ENCODE data around the gene TTC1. TPM values are rescaled to one million over a fixed set of nuclear protein-coding genes. Genes with fewer than 3 reads are reported as not detected.
"Not testable (repeated sequence)": the region's sequence is repeated elsewhere in the genome, so short reads cannot be mapped to it uniquely, and the experiment has no call there.

Gene TTC1
- polyA plus RNA-seq, 1 donor from 2014 or later, result 80.0 TPM

GRCh38 chr5:159978358-159978757 lies 30.6 kb upstream of the TTC1 start:
- H3K4me3 Mint-ChIP-seq, result no peak overlapping the region
- H3K27ac Mint-ChIP-seq, result no peak overlapping the region
- H3K9me3 Mint-ChIP-seq, result no peaks in the 10 kb centered on the region
- peaks cover 19% of the 10 kb centered on the region for H3K27me3 Mint-ChIP-seq
- H3K4me1 Mint-ChIP-seq, result no peaks in the 10 kb centered on the region
- H3K36me3 Mint-ChIP-seq, result no peaks in the 10 kb centered on the region

- H3K9me3 Mint-ChIP-seq, result no peaks in the 10 kb centered on the region
- H3K4me1 Mint-ChIP-seq, result peaks cover 0 to 5% (median 3%) of the 10 kb centered on the region in 3 donors
- no peak overlapping the region for H3K4me3 Mint-ChIP-seq
- peaks cover 2% of the 10 kb centered on the region for H3K27me3 Mint-ChIP-seq
- H3K27ac Mint-ChIP-seq, result no peak overlapping the region
- no peaks in the 10 kb centered on the region for H3K36me3 Mint-ChIP-seq
These were observed 26.3 kb upstream of the TTC1 start for GRCh38 chr5:159982421-159983173.

GRCh38 chr5:159987031-159987674 lies 21.8 kb upstream of the TTC1 start:
- Mint-ChIP-seq H3K36me3 (no peaks in the 10 kb centered on the region), H3K4me3 (peak overlapping the region; percentile 70 to 89 (median 80)), H3K27ac (peak overlapping the region; percentile 20 to 78 (median 73)), H3K4me1 (peaks cover 0 to 5% (median 4%) of the 10 kb centered on the region in 3 donors), H3K27me3 (peaks cover 2% of the 10 kb centered on the region), H3K9me3 (no peaks in the 10 kb centered on the region)

- peaks cover 1% of the 10 kb centered on the region for H3K36me3 Mint-ChIP-seq
- no peak overlapping the region for H3K27ac Mint-ChIP-seq
- H3K4me3 Mint-ChIP-seq, result no peak overlapping the region
- H3K4me1 Mint-ChIP-seq, result peaks cover 0 to 5% (median 4%) of the 10 kb centered on the region in 3 donors
- peaks cover 0 to 4% (median 2%) of the 10 kb centered on the region in 3 donors for H3K9me3 Mint-ChIP-seq
- H3K27me3 Mint-ChIP-seq, result peaks cover 3% of the 10 kb centered on the region
These were observed 18.4 kb upstream of the TTC1 start for GRCh38 chr5:159990506-159990905.

GRCh38 chr5:159992566-159992965 lies 16.4 kb upstream of the TTC1 start:
- peaks cover 0 to 4% (median 2%) of the 10 kb centered on the region in 3 donors for H3K9me3 Mint-ChIP-seq
- peaks cover 7% of the 10 kb centered on the region for H3K27me3 Mint-ChIP-seq
- peaks cover 1% of the 10 kb centered on the region for H3K36me3 Mint-ChIP-seq
- no peak overlapping the region for H3K4me3 Mint-ChIP-seq
- peaks cover 0 to 1% (median under 1%) of the 10 kb centered on the region in 3 donors for H3K4me1 Mint-ChIP-seq
- H3K27ac Mint-ChIP-seq, result no peak overlapping the region

GRCh38 chr5:159993194-159993593 lies 15.7 kb upstream of the TTC1 start:
- H3K36me3 Mint-ChIP-seq, result peaks cover 1% of the 10 kb centered on the region
- H3K4me1 Mint-ChIP-seq, result no peaks in the 10 kb centered on the region
- H3K4me3 Mint-ChIP-seq, result no peak overlapping the region
- H3K27me3 Mint-ChIP-seq, result peaks cover 7% of the 10 kb centered on the region
- H3K9me3 Mint-ChIP-seq, result peaks cover 0 to 4% (median 2%) of the 10 kb centered on the region in 3 donors
- no peak overlapping the region for H3K27ac Mint-ChIP-seq

GRCh38 chr5:159995907-159996306 lies 13.0 kb upstream of the TTC1 start:
- no peak overlapping the region for H3K27ac Mint-ChIP-seq
- H3K36me3 Mint-ChIP-seq, result peaks cover 1% of the 10 kb centered on the region
- H3K27me3 Mint-ChIP-seq, result peaks cover 14% of the 10 kb centered on the region
- peaks cover 0 to 4% (median 2%) of the 10 kb centered on the region in 3 donors for H3K9me3 Mint-ChIP-seq
- no peaks in the 10 kb centered on the region for H3K4me1 Mint-ChIP-seq
- H3K4me3 Mint-ChIP-seq, result no peak overlapping the region

- peak overlapping the region in 1 of 4 donors; percentile 54 for H3K4me3 Mint-ChIP-seq
- H3K27me3 Mint-ChIP-seq, result peaks cover 21% of the 10 kb centered on the region
- no peaks in the 10 kb centered on the region for H3K4me1 Mint-ChIP-seq
- no peak overlapping the region for H3K27ac Mint-ChIP-seq
- peaks cover 0 to 2% (median 0%) of the 10 kb centered on the region in 3 donors for H3K9me3 Mint-ChIP-seq
- H3K36me3 Mint-ChIP-seq, result peaks cover 5% of the 10 kb centered on the region
These were observed 7.5 kb upstream of the TTC1 start for GRCh38 chr5:160001457-160001856.

- no peaks in the 10 kb centered on the region for H3K27me3 Mint-ChIP-seq
- H3K9me3 Mint-ChIP-seq, result no peaks in the 10 kb centered on the region
- H3K4me1 Mint-ChIP-seq, result peaks cover 10 to 23% (median 20%) of the 10 kb centered on the region in 3 donors
- no peak overlapping the region for H3K4me3 Mint-ChIP-seq
- H3K27ac Mint-ChIP-seq, result peak overlapping the region in 2 of 3 donors; percentile 12 to 51
- no peaks in the 10 kb centered on the region for H3K36me3 Mint-ChIP-seq
These were observed 1.4 kb upstream of the TTC1 start for GRCh38 chr5:160007514-160007913.

- H3K9me3 Mint-ChIP-seq, H3K36me3 Mint-ChIP-seq, H3K27me3 Mint-ChIP-seq: not testable (repeated sequence)
- H3K4me1 Mint-ChIP-seq, result peaks cover 10 to 23% (median 20%) of the 10 kb centered on the region in 3 donors
- peak overlapping the region; percentile 41 to 96 (median 64) for H3K27ac Mint-ChIP-seq
- H3K4me3 Mint-ChIP-seq, result peak overlapping the region in 3 of 4 donors; percentile 21 to 98 (median 86)
These were observed 436 bp upstream of the TTC1 start for GRCh38 chr5:160008529-160008876.

GRCh38 chr5:160009591-160009989 lies 651 bp downstream of the TTC1 start:
- no peaks in the 10 kb centered on the region for H3K9me3 Mint-ChIP-seq
- H3K27ac Mint-ChIP-seq, result peak overlapping the region; percentile 64 to 98 (median 96)
- H3K36me3 Mint-ChIP-seq, result no peaks in the 10 kb centered on the region
- peaks cover 10 to 24% (median 20%) of the 10 kb centered on the region in 3 donors for H3K4me1 Mint-ChIP-seq
- H3K4me3 Mint-ChIP-seq, result peak overlapping the region; percentile 86 to 98 (median 98)
- no peaks in the 10 kb centered on the region for H3K27me3 Mint-ChIP-seq

GRCh38 chr5:160011471-160011870 lies 2.5 kb downstream of the TTC1 start:
- peaks cover 10 to 24% (median 20%) of the 10 kb centered on the region in 3 donors for H3K4me1 Mint-ChIP-seq
- H3K4me3 Mint-ChIP-seq, result peak overlapping the region in 1 of 4 donors; percentile 75
- peaks cover 3% of the 10 kb centered on the region for H3K36me3 Mint-ChIP-seq
- H3K27ac Mint-ChIP-seq, result peak overlapping the region in 1 of 3 donors; percentile 8
- H3K27me3 Mint-ChIP-seq, result no peaks in the 10 kb centered on the region
- H3K9me3 Mint-ChIP-seq, result no peaks in the 10 kb centered on the region

- H3K4me3 Mint-ChIP-seq, H3K27me3 Mint-ChIP-seq, H3K9me3 Mint-ChIP-seq, H3K27ac Mint-ChIP-seq, H3K36me3 Mint-ChIP-seq: not testable (repeated sequence)
- H3K4me1 Mint-ChIP-seq, result peaks cover 6 to 21% (median 15%) of the 10 kb centered on the region in 3 donors
These were observed 5.3 kb downstream of the TTC1 start for GRCh38 chr5:160014197-160014596.

- H3K4me3 Mint-ChIP-seq, result no peak overlapping the region
- peak overlapping the region in 2 of 3 donors; percentile 33 to 41 for H3K27ac Mint-ChIP-seq
- H3K4me1 Mint-ChIP-seq, result peaks cover 6 to 10% (median 7%) of the 10 kb centered on the region in 3 donors
- peaks cover 3% of the 10 kb centered on the region for H3K36me3 Mint-ChIP-seq
- H3K27me3 Mint-ChIP-seq, result no peaks in the 10 kb centered on the region
- H3K9me3 Mint-ChIP-seq, result no peaks in the 10 kb centered on the region
These were observed 10.1 kb downstream of the TTC1 start for GRCh38 chr5:160018945-160019625.

GRCh38 chr5:160020266-160020770 lies 11.4 kb downstream of the TTC1 start:
- Mint-ChIP-seq H3K4me1 (peaks cover 6 to 10% (median 7%) of the 10 kb centered on the region in 3 donors), H3K4me3 (no peak overlapping the region), H3K9me3 (no peaks in the 10 kb centered on the region), H3K27me3 (no peaks in the 10 kb centered on the region), H3K36me3 (peaks cover 3% of the 10 kb centered on the region), H3K27ac (no peak overlapping the region)
